GM12878 (cell line): Measurements from ENCODE around the gene ASB3. TPM values are rescaled to one million over a fixed set of nuclear protein-coding genes. Genes with fewer than 3 reads are reported as not detected.

ENCODE experiments used
- ATAC-seq: fragments of 200-7000 bp; cut with Tn5 transposase; 3 replicates; pipeline ENCODE4 v1.9.1; 2020; ENCODE audit warnings: mild to moderate bottlenecking, moderate library complexity
- BruUV-seq: library from RNA; stranded (reverse); fragments of 400-500 nt; replicated peaks from 2 replicates; lab custom pipeline; 2021; lab: Mats Ljungman, UMichigan
- CTCF ChIA-PET: fragments of 300-600 bp; sonication (Branson Sonifier 250); formaldehyde crosslinking; extraction: SDS; loops from one replicate; lab custom pipeline; 2021; ENCODE audit warnings: inconsistent platforms; lab: Yijun Ruan, JAX
- POLR2A ChIA-PET: fragments of 350-600 bp; formaldehyde crosslinking; extraction: SDS; loops from one replicate; lab custom pipeline; 2021; ENCODE audit warnings: inconsistent platforms; lab: Charles Lee
- RAD21 ChIA-PET: fragments of 300-600 bp; sonication (Branson Sonifier 250); formaldehyde crosslinking; loops from one replicate; lab custom pipeline; 2023; ENCODE audit warnings: antibody characterized with exemption; ENCODE audit not compliant: unreplicated experiment; lab: Charles Lee
- SMC1A ChIA-PET: fragments of 300-600 bp; sonication (Branson Sonifier 250); formaldehyde crosslinking; loops from one replicate; lab custom pipeline; 2023; ENCODE audit not compliant: unreplicated experiment, uncharacterized antibody; lab: Charles Lee
- DNase-seq: peaks from one replicate; pipeline ENCODE4 v3.0.0-alpha.2; 2011; ENCODE audit warnings: low read depth, low spot score
- FAIRE-seq: peaks from 3 replicates; lab custom pipeline; 2011; peaks lifted over from hg19 to GRCh38; lab: Jason Lieb, UNC
- H2AFZ ChIP-seq: 2 replicates; pipeline ENCODE4 v1.6.0; 2011; ENCODE audit warnings: low read depth, low read length, control low read depth; ENCODE audit not compliant: control insufficient read depth
- H3K27ac ChIP-seq: 2 replicates; pipeline ENCODE4 v1.5.1; 2011; ENCODE audit warnings: control low read depth; ENCODE audit not compliant: control insufficient read depth, insufficient read depth
- H3K27me3 ChIP-seq, 2 experiments: replicated peaks in 1 of 2; 2 replicates each; pipeline versions ENCODE4 v1.6.0 to v1.6.1; 2011; ENCODE audit warnings: low read length in 1 of 2; ENCODE audit not compliant: control insufficient read depth in 2 of 2, insufficient read depth in 2 of 2
- H3K36me3 ChIP-seq, 2 experiments: 2 replicates each; pipeline ENCODE4 v1.5.1; 2011; ENCODE audit warnings: low read length in 1 of 2; ENCODE audit not compliant: control insufficient read depth in 2 of 2, insufficient read depth in 2 of 2
- H3K4me1 ChIP-seq: 2 replicates; pipeline ENCODE4 v1.6.1; 2011; ENCODE audit warnings: mild to moderate bottlenecking, low read length, moderate library complexity, mixed read lengths; ENCODE audit not compliant: control insufficient read depth, insufficient read depth
- H3K4me2 ChIP-seq: 2 replicates; pipeline ENCODE4 v1.6.0; 2011; ENCODE audit warnings: control low read depth; ENCODE audit not compliant: control insufficient read depth, insufficient read depth
- H3K4me3 ChIP-seq: fragments of 200-600 bp; sonication (generic); 2 replicates; pipeline ENCODE4 v1.5.1; 2016
- H3K79me2 ChIP-seq: 2 replicates; pipeline ENCODE4 v1.6.0; 2011; ENCODE audit warnings: low read length; ENCODE audit not compliant: control insufficient read depth, insufficient read depth
- H3K9ac ChIP-seq: 2 replicates; pipeline ENCODE4 v1.8.0; 2011; ENCODE audit warnings: low read length, control low read depth, mixed read lengths; ENCODE audit not compliant: control insufficient read depth, insufficient read depth
- H3K9me3 ChIP-seq: replicated peaks from 3 replicates; pipeline ENCODE4 v1.5.1; 2011; ENCODE audit warnings: mild to moderate bottlenecking, low read length; ENCODE audit not compliant: control insufficient read depth, insufficient read depth
- H4K20me1 ChIP-seq: 2 replicates; pipeline ENCODE4 v1.6.0; 2011; ENCODE audit not compliant: control insufficient read depth, insufficient read depth
- ASH2L ChIP-seq: fragments of 300-600, 200-600 bp; sonication (generic); IDR thresholded peaks from 2 replicates; pipeline ENCODE4 v1.6.1; 2017; ENCODE audit warnings: low read depth, mild to moderate bottlenecking, borderline replicate concordance
- CHD4 ChIP-seq: fragments of 200-600 bp; sonication (generic); IDR thresholded peaks from 2 replicates; pipeline ENCODE4 v1.6.1; 2016; ENCODE audit warnings: mild to moderate bottlenecking
- CTCF ChIP-seq, 3 experiments: IDR thresholded peaks in 2 of 3; conservative IDR thresholded peaks in 1 of 3; 2 replicates each; pipeline ENCODE4 v1.5.1; 2011; ENCODE audit warnings: low read depth in 3 of 3, low read length in 3 of 3, mild to moderate bottlenecking in 3 of 3, control low read depth in 2 of 3, moderate library complexity in 2 of 3, inconsistent platforms in 1 of 3, mixed read lengths in 1 of 3; ENCODE audit not compliant: control insufficient read depth in 2 of 3, insufficient read depth in 1 of 3; ENCODE audit errors: extremely low read depth in 1 of 3
- DPF2 ChIP-seq: fragments of 450-650 bp; IDR thresholded peaks from 2 replicates; pipeline ENCODE4 v1.6.1; 2017; ENCODE audit warnings: mild to moderate bottlenecking
- NFXL1 ChIP-seq: fragments of 450-650 bp; IDR thresholded peaks from 2 replicates; pipeline ENCODE4 v1.6.1; 2017; ENCODE audit warnings: antibody characterized with exemption, mild to moderate bottlenecking, borderline replicate concordance
- TCF3 ChIP-seq: IDR thresholded peaks from 2 replicates; pipeline ENCODE4 v1.6.1; 2012; ENCODE audit warnings: low read depth, mild to moderate bottlenecking, low read length, borderline replicate concordance; ENCODE audit not compliant: insufficient read depth
- ZNF592 ChIP-seq: fragments of 450-650 bp; IDR thresholded peaks from 2 replicates; pipeline ENCODE4 v1.6.1; 2017; ENCODE audit warnings: mild to moderate bottlenecking, moderate library complexity
- WGBS: methylation state at CpG from one replicate; pipeline ENCODE4 v1.1.6; 2016; ENCODE audit warnings: low lambda C conversion rate; ENCODE audit not compliant: insufficient replicate concordance, insufficient coverage; ENCODE audit errors: missing lambda C conversion rate; 5-methylcytosine and 5-hydroxymethylcytosine counted together
- in situ Hi-C: fragments of 300-500 bp; cut with MboI; formaldehyde crosslinking; loops from 9 replicates; pipeline ENCODE4 v1.14.3; 2018; ENCODE audit warnings: mixed read lengths
- intact Hi-C: fragments of 100-400 bp; cut with micrococcal nuclease; formaldehyde crosslinking; loops from one replicate; pipeline ENCODE4 v1.14.2; 2022; ENCODE audit not compliant: unreplicated experiment
- polyA plus RNA-seq, 11 experiments: library from polyadenylated mRNA; depleted of rRNA in 4 of 11; unstranded in 6 of 11; stranded (reverse) in 5 of 11; fragments of >200 nt; fragmentation: Nextera tagmentation in 4 of 11; fragmentation: Illumina TruSeq in 1 of 11; extraction: Ambion mirVana in 4 of 11; extraction: Trizol in 1 of 11; gene quantifications; 1 replicate in 1 of 11; 2 replicates in 10 of 11; pipeline versions ENCODE4 v1.2.1 to v1.2.3, GENCODE V29; 2011 to 2016; ENCODE audit warnings: inconsistent platforms in 2 of 11, missing spikeins in 2 of 11, low read depth in 1 of 11
- total RNA-seq, 4 experiments: library from RNA; depleted of rRNA in 3 of 4; stranded (reverse); fragments of >200 nt in 3 of 4; fragmentation: Illumina TruSeq in 1 of 4; extraction: Trizol in 1 of 4; gene quantifications; 2 replicates each; pipeline versions ENCODE4 v1.2.1 to v1.2.3, GENCODE V29; 2013 to 2021

The ASB3 gene
- total and polyA plus RNA-seq, 10 of the 15 experiments (the other 5 are each of a cell fraction or from before 2014, with no cell fraction given), result 16.4 to 30.9 (median 22.6) TPM

- H3K4me2 ChIP-seq, result no peak overlapping the region
- ChIA-PET SMC1A (no interaction called here), POLR2A (no interaction called here), CTCF (no interaction called here), RAD21 (no interaction called here)
- no peaks in the 10 kb centered on the region for H3K4me1 ChIP-seq
- no peak for FAIRE-seq
- BruUV-seq, result no TSS peak
- no peak for TF ChIP-seq CTCF (IDR thresholded peaks at IDR 0.05 in 2 of 3, conservative IDR thresholded peaks at IDR 0.05 in 1 of 3; ENCODE audit: control insufficient read depth in 2 of 3, extremely low read depth in 1 of 3, insufficient read depth in 1 of 3, low read depth in 3 of 3, low read length in 3 of 3)
- no peak for TF ChIP-seq ASH2L
- TF ChIP-seq ZNF592, result no peak
- no peak for TF ChIP-seq DPF2
- no peak for TF ChIP-seq NFXL1
- no peak for TF ChIP-seq TCF3
- no peak for TF ChIP-seq CHD4
- no peak overlapping the region for H3K9ac ChIP-seq
- no peak overlapping the region for H3K4me3 ChIP-seq
- DNase-seq, result no peak
- H3K27ac ChIP-seq, result no peak overlapping the region
- no peaks in the 10 kb centered on the region for H3K27me3 ChIP-seq
- H3K36me3 ChIP-seq, result no peaks in the 10 kb centered on the region
- 0% methylated on average over 2 of the region's 2 CpGs for WGBS
- no peaks in the 10 kb centered on the region for H3K9me3 ChIP-seq
- no peak for ATAC-seq
- intact Hi-C loops (no loop called here), in situ Hi-C loops (no loop called here)
- no peaks in the 10 kb centered on the region for H4K20me1 ChIP-seq
- no peaks in the 10 kb centered on the region for H3K79me2 ChIP-seq
- H2AFZ ChIP-seq, result no peak overlapping the region
Measured at GRCh38 chr2:53620981-53621380, 165.8 kb downstream of the ASB3 start.

Other genes with a start within 250 kb of the ASB3 start
- gene CHAC2, start 19.1 kb downstream of the ASB3 start, total RNA-seq (2014; rRNA removed), result 13.5 and 16.5 TPM in 2 replicates
- 25.8 TPM in 2 replicates for gene CHAC2, start 19.1 kb downstream of the ASB3 start, total RNA-seq (2014; rRNA removed; fragmentation: Illumina TruSeq; extraction: Trizol)
- 14.1 and 16.0 TPM in 2 replicates for gene CHAC2, start 19.1 kb downstream of the ASB3 start, total RNA-seq (2021)
- 11.0 and 17.6 TPM in 2 replicates for gene CHAC2, start 19.1 kb downstream of the ASB3 start, polyA plus RNA-seq (2011; rRNA removed)
- 23.9 and 24.1 TPM in 2 replicates for gene CHAC2, start 19.1 kb downstream of the ASB3 start, polyA plus RNA-seq (2014; fragmentation: Illumina TruSeq; extraction: Trizol)
- 10 to 100 TPM; 37.8 to 50.8 TPM for gene CHAC2, start 19.1 kb downstream of the ASB3 start, polyA plus RNA-seq (2014; fragmentation: Nextera tagmentation; extraction: Ambion mirVana)
- 14.4 and 14.5 TPM in 2 replicates for gene CHAC2, start 19.1 kb downstream of the ASB3 start, polyA plus RNA-seq (2014; rRNA removed)
- gene CHAC2, start 19.1 kb downstream of the ASB3 start, polyA plus RNA-seq (2016; fragmentation: Nextera tagmentation; extraction: Ambion mirVana), result 10 to 100 TPM; 60.2 to 67.6 TPM
- 31.8 and 34.2 TPM in 2 replicates for gene ERLEC1, start 91 bp upstream of the ASB3 start, total RNA-seq (2014; rRNA removed)
- gene ERLEC1, start 91 bp upstream of the ASB3 start, total RNA-seq (2014; rRNA removed; fragmentation: Illumina TruSeq; extraction: Trizol), result 28.7 and 29.6 TPM in 2 replicates
- gene ERLEC1, start 91 bp upstream of the ASB3 start, total RNA-seq (2021), result 22.5 TPM in 2 replicates
- 29.3 and 42.3 TPM in 2 replicates for gene ERLEC1, start 91 bp upstream of the ASB3 start, polyA plus RNA-seq (2011; rRNA removed)
- 31.2 and 37.6 TPM in 2 replicates for gene ERLEC1, start 91 bp upstream of the ASB3 start, polyA plus RNA-seq (2014; fragmentation: Illumina TruSeq; extraction: Trizol)
- 10 to 100 TPM; 14.1 to 22.3 TPM for gene ERLEC1, start 91 bp upstream of the ASB3 start, polyA plus RNA-seq (2014; fragmentation: Nextera tagmentation; extraction: Ambion mirVana)
- gene ERLEC1, start 91 bp upstream of the ASB3 start, polyA plus RNA-seq (2014; rRNA removed), result 22.4 and 30.4 TPM in 2 replicates
- 10 to 100 TPM; 47.8 to 52.2 TPM for gene ERLEC1, start 91 bp upstream of the ASB3 start, polyA plus RNA-seq (2016; fragmentation: Nextera tagmentation; extraction: Ambion mirVana)
- 2.0 and 2.1 TPM in 2 replicates for gene GPR75, start 73.0 kb upstream of the ASB3 start, total RNA-seq (2014; rRNA removed)
- gene GPR75, start 73.0 kb upstream of the ASB3 start, total RNA-seq (2014; rRNA removed; fragmentation: Illumina TruSeq; extraction: Trizol), result 2.6 TPM in 2 replicates
- gene GPR75, start 73.0 kb upstream of the ASB3 start, total RNA-seq (2021), result 1.7 and 2.5 TPM in 2 replicates
- 1.5 and 2.0 TPM in 2 replicates for gene GPR75, start 73.0 kb upstream of the ASB3 start, polyA plus RNA-seq (2011; rRNA removed)
- gene GPR75, start 73.0 kb upstream of the ASB3 start, polyA plus RNA-seq (2014; fragmentation: Illumina TruSeq; extraction: Trizol), result 3.5 and 3.7 TPM in 2 replicates
- gene GPR75, start 73.0 kb upstream of the ASB3 start, polyA plus RNA-seq (2014; fragmentation: Nextera tagmentation; extraction: Ambion mirVana), result under 1 TPM in 1 of 2 experiments, not detected in 1; 0.02 TPM
- 2.2 and 2.6 TPM in 2 replicates for gene GPR75, start 73.0 kb upstream of the ASB3 start, polyA plus RNA-seq (2014; rRNA removed)
- gene GPR75, start 73.0 kb upstream of the ASB3 start, polyA plus RNA-seq (2016; fragmentation: Nextera tagmentation; extraction: Ambion mirVana), result under 1 TPM in 1 of 2 experiments, not detected in 1; 0.20 TPM
- 34.7 and 37.5 TPM in 2 replicates for gene PSME4, start 184.0 kb upstream of the ASB3 start, total RNA-seq (2014; rRNA removed)
- 34.6 and 41.6 TPM in 2 replicates for gene PSME4, start 184.0 kb upstream of the ASB3 start, total RNA-seq (2014; rRNA removed; fragmentation: Illumina TruSeq; extraction: Trizol)
- gene PSME4, start 184.0 kb upstream of the ASB3 start, total RNA-seq (2021), result 53.7 and 56.2 TPM in 2 replicates
- 37.2 and 45.8 TPM in 2 replicates for gene PSME4, start 184.0 kb upstream of the ASB3 start, polyA plus RNA-seq (2011; rRNA removed)
- 51.9 and 66.1 TPM in 2 replicates for gene PSME4, start 184.0 kb upstream of the ASB3 start, polyA plus RNA-seq (2014; fragmentation: Illumina TruSeq; extraction: Trizol)
- gene PSME4, start 184.0 kb upstream of the ASB3 start, polyA plus RNA-seq (2014; fragmentation: Nextera tagmentation; extraction: Ambion mirVana), result 10 to 100 TPM; 20.2 to 29.7 TPM
- gene PSME4, start 184.0 kb upstream of the ASB3 start, polyA plus RNA-seq (2014; rRNA removed), result 24.0 and 26.6 TPM in 2 replicates
- 10 to 100 TPM; 11.1 to 12.8 TPM for gene PSME4, start 184.0 kb upstream of the ASB3 start, polyA plus RNA-seq (2016; fragmentation: Nextera tagmentation; extraction: Ambion mirVana)